Breast epithelium (tissue), 4 donors: ENCODE measurements around the gene CDK18. TPM values are rescaled to one million over a fixed set of nuclear protein-coding genes. Genes with fewer than 3 reads are reported as not detected.

Source experiments
- DNase-seq, 2 donors: peaks; one replicate each; pipeline ENCODE4 v3.0.0-alpha.2; 2019; ENCODE audit warnings: low spot score in 2 of 2
- H3K27ac ChIP-seq, 2 donors: fragments of 200-600 bp; sonication (generic) in 1 of 2; one replicate each; pipeline ENCODE4 v1.5.1; 2016 to 2019; ENCODE audit warnings: mild to moderate bottlenecking in 1 of 2
- H3K27me3 ChIP-seq, 2 donors: fragments of 200-600 bp; sonication (generic) in 1 of 2; one replicate each; pipeline versions ENCODE4 v1.5.1 to v1.6.0; 2017 to 2019; ENCODE audit warnings: control low read depth in 1 of 2, mild to moderate bottlenecking in 1 of 2
- H3K36me3 ChIP-seq: fragments of 200-600 bp; one replicate; pipeline ENCODE4 v1.5.1; 2019
- H3K4me1 ChIP-seq, 2 donors: fragments of 200-600 bp; sonication (generic); one replicate each; pipeline ENCODE4 v1.5.1; 2016 to 2019; ENCODE audit warnings: control low read depth in 1 of 2
- H3K4me3 ChIP-seq, 3 donors: fragments of 200-600 bp; sonication (generic); 1 replicate in 2 of 3; 2 replicates in 1 of 3; pipeline ENCODE4 v1.5.1; 2016 to 2019; ENCODE audit warnings: mild to moderate bottlenecking in 3 of 3, moderate library complexity in 2 of 3
- H3K9me3 ChIP-seq, 2 donors: fragments of 200-600 bp; sonication (generic) in 1 of 2; one replicate each; pipeline ENCODE4 v1.5.1; 2016 to 2019; ENCODE audit warnings: control low read depth in 1 of 2
- POLR2A ChIP-seq: fragments of 450-650 bp; IDR thresholded peaks from one replicate; pipeline ENCODE4 v1.6.1; 2016; ENCODE audit warnings: antibody characterized with exemption, mild to moderate bottlenecking, moderate library complexity
- POLR2AphosphoS5 ChIP-seq, 3 donors: sonication (generic); formaldehyde crosslinking; IDR thresholded peaks; one replicate each; pipeline ENCODE4 v1.6.1; 2017; ENCODE audit warnings: antibody characterized with exemption in 3 of 3
- intact Hi-C: fragments of 100-400 bp; cut with DNase I; formaldehyde crosslinking; loops from one replicate; pipeline ENCODE4 v1.15.1; 2023; ENCODE audit warnings: low total_unique reads
- total RNA-seq, 3 donors: library from RNA; depleted of rRNA; stranded (reverse); fragments of >200 nt; gene quantifications; one replicate each; pipeline ENCODE4 v1.1.0, GENCODE V29; 2016
- TF ChIP-seq, protein P1 (sequence below), 3 donors: fragments of 450-650 bp; IDR thresholded peaks; one replicate each; pipeline ENCODE4 v1.5.1; 2016 to 2017; ENCODE audit warnings: antibody characterized with exemption in 3 of 3, mild to moderate bottlenecking in 3 of 3, moderate library complexity in 3 of 3

The CDK18 gene
- total RNA-seq, 3 donors from 2014 or later, result 1.4 to 12.3 (median 9.2) TPM

- TF ChIP-seq POLR2A (no peak), POLR2AphosphoS5 (IDR thresholded peaks at IDR 0.05) (no peak)
- TF ChIP-seq, protein P1, sequence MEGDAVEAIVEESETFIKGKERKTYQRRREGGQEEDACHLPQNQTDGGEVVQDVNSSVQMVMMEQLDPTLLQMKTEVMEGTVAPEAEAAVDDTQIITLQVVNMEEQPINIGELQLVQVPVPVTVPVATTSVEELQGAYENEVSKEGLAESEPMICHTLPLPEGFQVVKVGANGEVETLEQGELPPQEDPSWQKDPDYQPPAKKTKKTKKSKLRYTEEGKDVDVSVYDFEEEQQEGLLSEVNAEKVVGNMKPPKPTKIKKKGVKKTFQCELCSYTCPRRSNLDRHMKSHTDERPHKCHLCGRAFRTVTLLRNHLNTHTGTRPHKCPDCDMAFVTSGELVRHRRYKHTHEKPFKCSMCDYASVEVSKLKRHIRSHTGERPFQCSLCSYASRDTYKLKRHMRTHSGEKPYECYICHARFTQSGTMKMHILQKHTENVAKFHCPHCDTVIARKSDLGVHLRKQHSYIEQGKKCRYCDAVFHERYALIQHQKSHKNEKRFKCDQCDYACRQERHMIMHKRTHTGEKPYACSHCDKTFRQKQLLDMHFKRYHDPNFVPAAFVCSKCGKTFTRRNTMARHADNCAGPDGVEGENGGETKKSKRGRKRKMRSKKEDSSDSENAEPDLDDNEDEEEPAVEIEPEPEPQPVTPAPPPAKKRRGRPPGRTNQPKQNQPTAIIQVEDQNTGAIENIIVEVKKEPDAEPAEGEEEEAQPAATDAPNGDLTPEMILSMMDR (IDR thresholded peaks at IDR 0.05), result no peak
- Histone ChIP-seq H3K27ac (no peak overlapping the region), H3K27me3 (no peaks in the 10 kb centered on the region), H3K9me3 (no peaks in the 10 kb centered on the region), H3K4me1 (peaks cover 4 to 9% of the 10 kb centered on the region in 2 donors), H3K36me3 (no peaks in the 10 kb centered on the region), H3K4me3 (no peak overlapping the region)
- intact Hi-C loops, result no loop called here
- DNase-seq, result no peak
These were observed 16.2 kb downstream of the CDK18 start for GRCh38 chr1:205520709-205521108.

DNA sequence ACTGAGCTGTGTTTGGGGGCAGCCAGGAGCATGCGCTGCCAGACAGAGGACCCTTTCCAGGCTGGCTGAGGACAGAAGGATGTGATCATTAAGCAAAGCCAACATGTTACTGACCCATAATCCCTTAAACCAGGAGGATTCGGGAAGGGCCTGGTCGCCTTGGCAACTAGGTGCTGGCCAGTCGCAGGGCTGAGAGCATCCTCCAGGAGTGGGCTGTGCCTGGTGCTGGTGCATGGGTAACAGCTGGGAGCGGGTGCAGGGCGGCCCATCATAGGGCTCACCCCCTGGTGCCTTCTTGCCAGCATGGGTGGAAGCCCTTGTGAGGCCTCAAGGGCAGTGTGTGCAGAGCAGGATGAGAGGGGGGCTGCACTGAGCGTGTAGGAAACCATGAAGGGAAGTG, 17.2 kb downstream of the CDK18 start:
- H3K36me3 ChIP-seq, result no peaks in the 10 kb centered on the region
- peaks cover 0 to 9% of the 10 kb centered on the region in 2 donors for H3K4me1 ChIP-seq
- H3K4me3 ChIP-seq, result no peak overlapping the region
- no peaks in the 10 kb centered on the region for H3K27me3 ChIP-seq
- TF ChIP-seq POLR2AphosphoS5 (IDR thresholded peaks at IDR 0.05), result no peak
- TF ChIP-seq, protein P1 (IDR thresholded peaks at IDR 0.05), result no peak
- no peaks in the 10 kb centered on the region for H3K9me3 ChIP-seq
- DNase-seq, result no peak
- intact Hi-C loops, result no loop called here
- no peak overlapping the region for H3K27ac ChIP-seq

DNA sequence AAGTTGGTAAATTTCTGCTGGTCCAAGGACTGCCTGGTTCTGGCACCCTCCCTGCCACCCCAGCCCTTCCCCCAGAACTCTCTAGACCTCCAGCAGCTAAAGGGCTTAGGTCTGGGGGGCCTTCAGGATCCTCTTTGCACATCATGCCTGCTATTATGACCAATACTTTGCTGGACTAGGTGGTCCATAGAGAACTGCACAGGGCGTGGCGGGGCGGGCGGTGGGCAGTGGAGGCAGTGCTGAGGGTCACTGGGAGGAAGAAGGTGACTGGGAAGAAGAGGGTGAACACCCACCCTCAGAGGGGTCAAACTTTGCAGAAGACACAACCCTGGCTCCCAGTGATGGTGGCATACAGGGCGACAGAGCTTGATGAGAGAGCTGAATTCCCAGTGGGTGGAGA, 18.2 kb downstream of the CDK18 start:
- Histone ChIP-seq H3K4me1 (peaks cover 0 to 5% of the 10 kb centered on the region in 2 donors), H3K27ac (no peak overlapping the region), H3K4me3 (no peak overlapping the region), H3K9me3 (no peaks in the 10 kb centered on the region), H3K36me3 (no peaks in the 10 kb centered on the region), H3K27me3 (no peaks in the 10 kb centered on the region)
- intact Hi-C loops, result no loop called here
- no peak for DNase-seq
- TF ChIP-seq, protein P1 (IDR thresholded peaks at IDR 0.05), result no peak
- TF ChIP-seq POLR2A, result no peak
- no peak for TF ChIP-seq POLR2AphosphoS5 (IDR thresholded peaks at IDR 0.05)

DNA sequence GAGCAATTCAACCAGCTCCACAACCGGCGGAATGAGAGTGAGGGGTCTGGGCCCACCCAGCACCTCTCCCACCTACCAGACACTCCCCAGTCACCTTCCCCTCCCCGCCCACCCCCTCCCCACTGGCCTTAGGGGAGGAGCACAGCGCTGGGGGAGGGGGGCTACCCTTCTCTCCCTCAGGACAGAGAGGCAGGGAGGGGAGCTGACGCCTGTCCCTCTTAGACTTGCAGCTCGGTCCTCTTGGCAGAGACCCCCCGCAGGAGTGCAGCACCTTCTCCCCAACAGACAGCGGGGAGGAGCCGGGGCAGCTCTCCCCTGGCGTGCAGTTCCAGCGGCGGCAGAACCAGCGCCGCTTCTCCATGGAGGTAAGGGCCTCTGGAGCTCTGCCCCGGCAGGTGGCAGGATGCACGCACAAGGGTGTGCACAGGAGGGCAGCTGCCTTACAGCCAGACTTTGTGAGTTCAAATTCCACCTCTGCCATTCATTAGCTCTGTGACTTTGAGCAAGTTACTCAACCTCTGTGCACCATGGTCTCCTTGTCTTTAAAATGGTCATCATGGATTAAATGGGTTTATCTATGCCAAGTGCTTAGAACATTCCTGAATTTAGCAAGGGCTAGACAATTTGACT, 18.9 kb downstream of the CDK18 start:
- Histone ChIP-seq H3K27me3 (no peaks in the 10 kb centered on the region), H3K36me3 (no peaks in the 10 kb centered on the region), H3K9me3 (no peaks in the 10 kb centered on the region), H3K27ac (no peak overlapping the region), H3K4me1 (peaks cover 0 to 5% of the 10 kb centered on the region in 2 donors), H3K4me3 (no peak overlapping the region)
- TF ChIP-seq POLR2A (no peak), POLR2AphosphoS5 (IDR thresholded peaks at IDR 0.05) (no peak)
- no peak for DNase-seq
- intact Hi-C loops, result no loop called here

DNA sequence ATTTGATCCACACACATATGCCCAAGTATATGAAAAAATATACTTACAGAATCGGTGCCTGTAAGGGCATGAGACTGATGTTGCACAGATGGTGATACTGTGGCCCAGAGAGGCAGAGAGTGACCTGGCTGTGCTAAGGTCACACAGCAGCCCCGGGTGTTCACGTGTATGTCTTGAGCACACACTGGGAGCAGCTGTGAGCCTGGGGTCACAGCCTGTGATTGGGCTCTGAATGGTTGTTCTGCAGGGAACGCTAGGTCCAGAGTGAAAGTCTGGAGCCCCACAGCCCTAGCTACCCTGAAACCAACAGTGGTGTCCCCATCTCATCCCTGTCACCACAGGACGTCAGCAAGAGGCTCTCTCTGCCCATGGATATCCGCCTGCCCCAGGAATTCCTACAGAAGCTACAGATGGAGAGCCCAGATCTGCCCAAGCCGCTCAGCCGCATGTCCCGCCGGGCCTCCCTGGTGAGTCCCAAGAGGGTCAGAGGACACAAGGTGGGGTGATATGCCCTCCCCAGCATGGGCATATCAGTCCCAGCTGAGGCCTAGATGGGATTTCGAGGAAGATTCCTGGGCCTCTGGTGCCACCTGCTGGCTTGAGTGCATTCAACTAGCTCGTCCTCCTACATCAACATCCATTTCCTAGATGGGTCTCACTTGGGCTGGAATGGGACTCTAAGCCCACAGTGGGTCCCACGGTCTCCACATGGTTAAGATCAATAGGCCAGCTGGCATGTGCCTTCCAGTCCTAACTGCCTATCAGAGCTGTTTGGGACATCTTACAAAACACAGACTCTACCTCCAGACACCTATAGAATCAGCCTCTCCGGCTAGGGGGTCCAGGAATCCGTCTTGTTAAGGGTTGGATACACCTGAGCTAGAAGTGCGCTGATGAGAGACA, 19.7 kb downstream of the CDK18 start:
- peak in 1 of 2 donors; percentile 67 for DNase-seq
- H3K9me3 ChIP-seq, result no peaks in the 10 kb centered on the region
- no peaks in the 10 kb centered on the region for H3K27me3 ChIP-seq
- intact Hi-C loops, result no loop called here
- H3K36me3 ChIP-seq, result no peaks in the 10 kb centered on the region
- peaks cover 0 to 3% of the 10 kb centered on the region in 2 donors for H3K4me1 ChIP-seq
- H3K4me3 ChIP-seq, result no peak overlapping the region
- no peak overlapping the region for H3K27ac ChIP-seq
- TF ChIP-seq, protein P1 (IDR thresholded peaks at IDR 0.05), result peak; percentile 26 to 85 (median 81)
- TF ChIP-seq POLR2AphosphoS5 (IDR thresholded peaks at IDR 0.05), result no peak
